ENCODE results near the gene FBN3. TPM values are rescaled to one million over a fixed set of nuclear protein-coding genes. Genes with fewer than 3 reads are reported as not detected.

The FBN3 gene
- total and polyA plus RNA-seq, 2 donors (not counting 1 experiment from before 2014, with no cell fraction given), result not detected

DNA sequence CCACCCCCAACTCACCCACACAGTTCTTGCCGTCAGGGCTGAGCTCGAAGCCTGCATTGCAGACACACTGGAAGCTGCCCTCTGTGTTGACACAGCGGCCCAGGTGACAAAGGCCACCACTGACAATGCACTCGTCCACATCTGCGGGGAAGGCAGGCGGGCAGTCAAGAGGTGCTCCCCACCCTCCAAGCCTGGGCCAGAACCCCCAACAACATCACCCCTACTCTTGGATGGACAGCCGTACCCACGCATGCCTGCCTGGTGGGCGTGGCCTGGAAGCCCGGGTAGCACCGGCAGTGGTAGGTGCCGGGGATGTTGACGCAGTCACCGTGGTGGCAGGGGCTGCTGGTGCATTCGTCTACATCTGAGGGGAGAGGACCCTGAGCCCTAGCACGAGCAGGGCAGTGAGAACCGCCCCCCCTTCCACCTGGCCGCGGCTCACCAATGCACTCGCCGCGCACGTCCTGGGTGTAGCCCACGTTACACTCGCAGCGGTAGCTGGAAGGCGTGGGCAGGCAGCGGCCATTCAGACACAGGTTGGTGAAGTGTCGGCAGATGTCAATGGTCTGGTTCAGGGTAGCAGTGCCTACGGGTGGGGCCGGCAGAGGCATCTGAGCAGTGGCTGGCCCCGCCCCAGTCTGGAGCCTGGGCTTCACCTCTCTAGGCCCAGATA lies 13.3 kb downstream of the FBN3 start:
- no peak for TF ChIP-seq EZH2 (IDR thresholded peaks at IDR 0.05; ENCODE audit: borderline replicate concordance, insufficient read depth, low read depth, low read length, poor library complexity, severe bottlenecking)
- Mint-ChIP-seq H3K4me1 (no peaks in the 10 kb centered on the region), H3K27ac (no peak overlapping the region), H3K9me3 (ENCODE audit: insufficient read depth) (no peaks in the 10 kb centered on the region), H3K27me3 (no peaks in the 10 kb centered on the region), H3K4me3 (no peak overlapping the region)
- H3K27ac ChIP-seq (ENCODE audit: low read length in 2 of 2), result no peak overlapping the region
- H3K79me2 ChIP-seq (ENCODE audit: control insufficient read depth, insufficient read depth, low read length), result no peaks in the 10 kb centered on the region
- no peak overlapping the region for H3K4me2 ChIP-seq (replicated peaks; ENCODE audit: low read depth, low read length, poor library complexity, severe bottlenecking)
- no peaks in the 10 kb centered on the region for H3K4me1 ChIP-seq (ENCODE audit: control insufficient read depth in 2 of 2, insufficient read depth in 2 of 2, low read length in 2 of 2)
- H3K9ac ChIP-seq (ENCODE audit: low read length), result no peak overlapping the region
- H2AFZ ChIP-seq (ENCODE audit: insufficient read depth, low read depth, low read length, poor library complexity, severe bottlenecking), result no peak overlapping the region
- ChIA-PET CTCF (no interaction called here), POLR2A (no interaction called here)
- intact Hi-C loops (cut with micrococcal nuclease), result no loop called here
- no peaks in the 10 kb centered on the region for H3K27me3 ChIP-seq (replicated peaks in 1 of 4; ENCODE audit: control extremely low read depth in 1 of 4, control insufficient read depth in 3 of 4, insufficient read depth in 4 of 4, low read length in 3 of 4)
- DNase-seq, result no peak
- ATAC-seq (ENCODE audit: low read depth), result no peak
- 93% methylated on average over 32 of the region's 32 CpGs for WGBS (ENCODE audit: insufficient coverage)
- no peak overlapping the region for H3K4me3 ChIP-seq (ENCODE audit: control extremely low read depth in 1 of 5, extremely low read depth in 1 of 5, insufficient read depth in 1 of 5, low read depth in 2 of 5, low read length in 4 of 5)
- H4K20me1 ChIP-seq (ENCODE audit: control insufficient read depth, insufficient read depth, low read length, poor library complexity, severe bottlenecking), result no peaks in the 10 kb centered on the region
- H3K36me3 ChIP-seq (replicated peaks in 1 of 2; ENCODE audit: control extremely low read depth in 1 of 2, control insufficient read depth in 1 of 2, extremely low read depth in 1 of 2, insufficient read depth in 2 of 2, low read length in 1 of 2), result no peaks in the 10 kb centered on the region
- peaks cover 0 to 4% (median 0%) of the 10 kb centered on the region in 3 donors for H3K9me3 ChIP-seq (ENCODE audit: control extremely low read depth in 1 of 3, control insufficient read depth in 2 of 3, insufficient read depth in 1 of 3, low read length in 2 of 3)

DNA sequence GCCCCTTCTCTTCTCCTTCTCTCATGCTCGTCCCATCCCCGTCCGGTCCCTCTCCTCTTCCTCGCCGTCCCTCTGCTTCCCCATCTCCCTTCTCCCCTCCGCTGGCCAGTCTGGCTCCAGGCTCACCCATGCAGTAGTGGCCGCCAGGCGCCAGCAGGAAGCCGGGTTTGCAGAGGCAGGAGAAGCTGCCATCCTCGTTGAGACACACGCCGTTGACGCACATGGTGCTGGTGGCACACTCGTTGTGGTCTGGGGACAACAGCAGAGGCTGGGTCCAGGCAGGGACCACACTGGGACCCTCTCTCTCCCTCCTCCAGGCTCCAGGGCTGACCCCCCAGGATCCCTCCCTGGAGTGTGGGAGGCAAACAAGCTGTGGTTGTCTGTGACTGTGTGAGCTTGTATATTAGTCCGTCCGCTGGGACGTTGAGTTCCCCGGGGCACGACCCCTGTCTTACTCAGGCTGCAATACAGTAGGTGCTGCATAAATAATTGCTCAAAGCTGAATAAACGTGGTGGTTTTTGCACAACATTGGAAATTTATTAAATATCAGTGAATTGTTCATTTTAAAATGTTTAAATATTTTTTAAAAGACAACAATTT lies 16.4 kb downstream of the FBN3 start:
- Histone ChIP-seq H4K20me1 (ENCODE audit: control insufficient read depth, insufficient read depth, low read length, poor library complexity, severe bottlenecking) (no peaks in the 10 kb centered on the region), H3K79me2 (ENCODE audit: control insufficient read depth, insufficient read depth, low read length) (no peaks in the 10 kb centered on the region), H3K27ac (ENCODE audit: low read length in 2 of 2) (no peak overlapping the region), H3K27me3 (replicated peaks in 1 of 4; ENCODE audit: control extremely low read depth in 1 of 4, control insufficient read depth in 3 of 4, insufficient read depth in 4 of 4, low read length in 3 of 4) (no peaks in the 10 kb centered on the region), H3K4me3 (ENCODE audit: control extremely low read depth in 1 of 5, extremely low read depth in 1 of 5, insufficient read depth in 1 of 5, low read depth in 2 of 5, low read length in 4 of 5) (no peak overlapping the region), H3K36me3 (replicated peaks in 1 of 2; ENCODE audit: control extremely low read depth in 1 of 2, control insufficient read depth in 1 of 2, extremely low read depth in 1 of 2, insufficient read depth in 2 of 2, low read length in 1 of 2) (no peaks in the 10 kb centered on the region), H2AFZ (ENCODE audit: insufficient read depth, low read depth, low read length, poor library complexity, severe bottlenecking) (no peak overlapping the region), H3K4me1 (ENCODE audit: control insufficient read depth in 2 of 2, insufficient read depth in 2 of 2, low read length in 2 of 2) (no peaks in the 10 kb centered on the region), H3K9me3 (ENCODE audit: control extremely low read depth in 1 of 3, control insufficient read depth in 2 of 3, insufficient read depth in 1 of 3, low read length in 2 of 3) (peaks cover 0 to 4% (median 0%) of the 10 kb centered on the region in 3 donors), H3K4me2 (replicated peaks; ENCODE audit: low read depth, low read length, poor library complexity, severe bottlenecking) (no peak overlapping the region), H3K9ac (ENCODE audit: low read length) (no peak overlapping the region)
- CTCF ChIA-PET, result no interaction called here
- peaks cover 5% of the 10 kb centered on the region for H3K27me3 Mint-ChIP-seq
- intact Hi-C loops (cut with micrococcal nuclease), result no loop called here
- H3K4me1 Mint-ChIP-seq, result no peaks in the 10 kb centered on the region
- H3K4me3 Mint-ChIP-seq, result no peak overlapping the region
- WGBS (ENCODE audit: insufficient coverage), result 81% methylated on average over 14 of the region's 20 CpGs
- ATAC-seq (ENCODE audit: low read depth) (no peak), DNase-seq (no peak)
- H3K9me3 Mint-ChIP-seq (ENCODE audit: insufficient read depth), result no peaks in the 10 kb centered on the region
- POLR2A ChIA-PET, result no interaction called here
- TF ChIP-seq, protein P1, sequence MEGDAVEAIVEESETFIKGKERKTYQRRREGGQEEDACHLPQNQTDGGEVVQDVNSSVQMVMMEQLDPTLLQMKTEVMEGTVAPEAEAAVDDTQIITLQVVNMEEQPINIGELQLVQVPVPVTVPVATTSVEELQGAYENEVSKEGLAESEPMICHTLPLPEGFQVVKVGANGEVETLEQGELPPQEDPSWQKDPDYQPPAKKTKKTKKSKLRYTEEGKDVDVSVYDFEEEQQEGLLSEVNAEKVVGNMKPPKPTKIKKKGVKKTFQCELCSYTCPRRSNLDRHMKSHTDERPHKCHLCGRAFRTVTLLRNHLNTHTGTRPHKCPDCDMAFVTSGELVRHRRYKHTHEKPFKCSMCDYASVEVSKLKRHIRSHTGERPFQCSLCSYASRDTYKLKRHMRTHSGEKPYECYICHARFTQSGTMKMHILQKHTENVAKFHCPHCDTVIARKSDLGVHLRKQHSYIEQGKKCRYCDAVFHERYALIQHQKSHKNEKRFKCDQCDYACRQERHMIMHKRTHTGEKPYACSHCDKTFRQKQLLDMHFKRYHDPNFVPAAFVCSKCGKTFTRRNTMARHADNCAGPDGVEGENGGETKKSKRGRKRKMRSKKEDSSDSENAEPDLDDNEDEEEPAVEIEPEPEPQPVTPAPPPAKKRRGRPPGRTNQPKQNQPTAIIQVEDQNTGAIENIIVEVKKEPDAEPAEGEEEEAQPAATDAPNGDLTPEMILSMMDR (IDR thresholded peaks at IDR 0.05), result no peak
- TF ChIP-seq EZH2 (IDR thresholded peaks at IDR 0.05; ENCODE audit: borderline replicate concordance, insufficient read depth, low read depth, low read length, poor library complexity, severe bottlenecking), result no peak
- no peak overlapping the region for H3K27ac Mint-ChIP-seq

Data from B cell (primary cell).